C4-2B (cell line): ENCODE results near the gene BRSK2.

Experiments
- CTCF ChIP-seq: fragments of 450-650 bp; conservative IDR thresholded peaks from 2 replicates; pipeline ENCODE4 v1.5.1; 2017; ENCODE audit warnings: mild to moderate bottlenecking
- ZFX ChIP-seq: fragments of 450-650 bp; IDR thresholded peaks from 2 replicates; pipeline ENCODE4 v1.6.1; 2017

GRCh38 chr11:1389932-1390568 is at the start of gene BRSK2:
- no peak for TF ChIP-seq CTCF
- no peak for TF ChIP-seq ZFX
